ENCODE data around the gene HSD17B11.
"Not testable (repeated sequence)": the region's sequence is repeated elsewhere in the genome, so short reads cannot be mapped to it uniquely, and the experiment has no call there.

Gene HSD17B11

GRCh38 chr4:87298362-87298761 lies 92.6 kb downstream of the HSD17B11 start:
- H3K4me3 ChIP-seq, result no peak overlapping the region
- H3K9me3 ChIP-seq (ENCODE audit: low read depth, low read length), result no peaks in the 10 kb centered on the region
- no peak overlapping the region for H3K27ac ChIP-seq
- H3K9ac ChIP-seq (ENCODE audit: insufficient read length), result no peak overlapping the region
- no peak for TF ChIP-seq FOXP2 (optimal IDR thresholded peaks at IDR 0.05; ENCODE audit: control extremely low read depth, extremely low read length, insufficient read depth)
- no peak for TF ChIP-seq EZH2 (IDR thresholded peaks at IDR 0.05)
- TF ChIP-seq POLR2AphosphoS5 (IDR thresholded peaks at IDR 0.05; ENCODE audit: borderline replicate concordance, low read depth, low read length), result no peak
- H3K36me3 ChIP-seq (ENCODE audit: insufficient read depth, low read length), result no peaks in the 10 kb centered on the region
- no peak for DNase-seq (ENCODE audit: low read depth, low spot score)

- not testable (repeated sequence) for DNase-seq (ENCODE audit: low read depth, low spot score); H3K27ac ChIP-seq; H3K36me3 ChIP-seq (ENCODE audit: insufficient read depth, low read length); H3K4me3 ChIP-seq; H3K9me3 ChIP-seq (ENCODE audit: low read depth, low read length); H3K9ac ChIP-seq (ENCODE audit: insufficient read length)
These were observed 96.1 kb downstream of the HSD17B11 start for GRCh38 chr4:87294911-87295310.

GRCh38 chr4:87293889-87294288 lies 97.1 kb downstream of the HSD17B11 start:
- not testable (repeated sequence) for H3K9me3 ChIP-seq (ENCODE audit: low read depth, low read length); DNase-seq (ENCODE audit: low read depth, low spot score); H3K36me3 ChIP-seq (ENCODE audit: insufficient read depth, low read length); H3K9ac ChIP-seq (ENCODE audit: insufficient read length); H3K4me3 ChIP-seq; H3K27ac ChIP-seq

GRCh38 chr4:87286970-87287369 lies 104.0 kb downstream of the HSD17B11 start:
- Histone ChIP-seq H3K9ac (ENCODE audit: insufficient read length) (no peak overlapping the region), H3K36me3 (ENCODE audit: insufficient read depth, low read length) (no peaks in the 10 kb centered on the region), H3K27ac (no peak overlapping the region), H3K9me3 (ENCODE audit: low read depth, low read length) (no peaks in the 10 kb centered on the region; the same call in 1 of the 2 replicates), H3K4me3 (no peak overlapping the region)
- no peak for DNase-seq (ENCODE audit: low read depth, low spot score)
- no peak for TF ChIP-seq POLR2AphosphoS5 (IDR thresholded peaks at IDR 0.05; ENCODE audit: borderline replicate concordance, low read depth, low read length)
